Measurements from ENCODE around the gene OR2T1.
"Not testable (repeated sequence)": the region's sequence is repeated elsewhere in the genome, so short reads cannot be mapped to it uniquely, and the experiment has no call there.

The OR2T1 gene

GRCh38 chr1:248448409-248449074 lies 45.7 kb downstream of the OR2T1 start:
- H3K27ac Mint-ChIP-seq; H3K27me3 Mint-ChIP-seq; H3K4me1 Mint-ChIP-seq (ENCODE audit: low read depth); intact Hi-C loops (cut with micrococcal nuclease); H3K36me3 Mint-ChIP-seq (ENCODE audit: low read depth); H3K9me3 Mint-ChIP-seq; H3K4me3 Mint-ChIP-seq: not testable (repeated sequence)

DNA sequence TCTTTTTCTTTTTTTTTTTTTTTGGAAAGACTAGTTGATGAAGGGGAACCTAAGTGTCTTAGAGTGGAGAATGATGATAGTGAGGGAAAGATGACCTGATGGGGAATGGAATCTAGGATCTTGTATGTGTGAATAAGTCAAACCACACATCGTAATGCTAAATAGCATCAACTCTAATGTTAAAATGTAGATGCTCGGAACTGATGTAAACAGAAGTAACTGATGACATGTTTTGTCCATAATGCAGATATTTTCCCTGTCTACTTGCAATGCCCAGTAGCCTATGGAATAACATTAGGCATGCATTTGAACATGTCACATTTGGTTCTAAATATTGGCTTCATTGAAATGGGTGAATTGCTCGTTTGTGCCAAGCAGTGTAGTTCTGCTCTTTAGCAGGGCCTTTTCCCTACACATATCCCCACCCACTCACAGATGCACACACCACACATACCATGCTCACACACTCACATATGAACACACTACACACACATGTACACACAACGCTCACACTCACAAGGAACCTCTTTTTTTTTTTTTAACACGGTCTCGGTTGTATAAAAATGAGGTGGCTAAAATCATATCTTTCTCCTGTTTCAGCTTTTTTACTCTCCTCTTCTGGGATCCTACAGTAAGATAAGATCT lies 47.1 kb downstream of the OR2T1 start:
- H3K27me3 Mint-ChIP-seq; intact Hi-C loops (cut with micrococcal nuclease); H3K4me3 Mint-ChIP-seq; H3K36me3 Mint-ChIP-seq (ENCODE audit: low read depth); H3K4me1 Mint-ChIP-seq (ENCODE audit: low read depth); H3K9me3 Mint-ChIP-seq; H3K27ac Mint-ChIP-seq: not testable (repeated sequence)

DNA sequence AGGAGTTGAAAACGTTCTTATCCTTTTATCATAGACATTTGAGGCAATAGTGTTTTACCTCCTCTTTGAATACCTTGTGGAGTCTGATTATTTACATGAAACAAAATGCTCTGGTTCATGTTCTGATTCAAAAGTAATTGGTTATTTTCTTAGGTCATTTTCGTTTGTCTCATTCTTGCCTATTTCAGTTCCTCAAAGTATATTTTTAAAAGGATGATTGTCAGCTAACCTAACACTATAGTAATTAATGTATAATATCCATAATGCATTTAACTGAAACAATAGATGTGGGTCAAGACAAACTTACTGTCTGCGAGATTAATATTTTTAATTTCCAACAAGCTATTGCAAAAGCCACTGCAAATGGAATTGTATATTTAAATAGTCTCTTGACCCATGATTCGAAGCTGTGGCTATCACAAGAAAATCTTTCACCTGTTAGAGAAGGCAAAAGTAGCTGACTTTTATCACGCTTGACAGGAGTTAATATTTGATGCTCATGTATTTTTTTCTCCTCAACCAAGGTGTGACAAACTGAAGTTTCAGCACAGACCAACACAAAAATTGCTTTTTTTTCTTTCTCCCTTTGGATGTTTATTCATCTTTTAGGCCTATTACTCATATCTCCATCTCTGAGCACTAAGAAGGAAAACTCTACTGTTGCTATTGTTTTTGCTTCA lies 47.8 kb downstream of the OR2T1 start:
- H3K27me3 Mint-ChIP-seq; H3K36me3 Mint-ChIP-seq (ENCODE audit: low read depth); H3K4me3 Mint-ChIP-seq; H3K27ac Mint-ChIP-seq; intact Hi-C loops (cut with micrococcal nuclease); H3K4me1 Mint-ChIP-seq (ENCODE audit: low read depth); H3K9me3 Mint-ChIP-seq: not testable (repeated sequence)

DNA sequence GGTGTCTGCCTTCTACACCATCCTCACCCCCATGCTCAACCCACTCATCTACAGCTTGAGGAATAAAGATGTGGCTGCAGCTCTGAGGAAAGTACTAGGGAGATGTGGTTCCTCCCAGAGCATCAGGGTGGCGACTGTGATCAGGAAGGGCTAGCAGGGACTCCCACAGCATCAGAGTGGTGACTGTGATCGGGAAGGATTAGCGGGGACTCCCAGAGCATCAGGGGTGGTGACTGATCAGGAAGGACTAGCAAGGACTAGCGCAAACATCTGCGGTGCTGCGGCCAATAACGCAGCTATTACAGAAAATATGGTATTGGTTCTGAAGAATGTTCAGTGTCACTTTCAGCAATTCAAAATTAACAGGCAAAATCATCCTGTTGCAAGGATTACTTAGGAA lies 50.8 kb downstream of the OR2T1 start:
- not testable (repeated sequence) for H3K4me1 Mint-ChIP-seq (ENCODE audit: low read depth); H3K27me3 Mint-ChIP-seq; H3K9me3 Mint-ChIP-seq

DNA sequence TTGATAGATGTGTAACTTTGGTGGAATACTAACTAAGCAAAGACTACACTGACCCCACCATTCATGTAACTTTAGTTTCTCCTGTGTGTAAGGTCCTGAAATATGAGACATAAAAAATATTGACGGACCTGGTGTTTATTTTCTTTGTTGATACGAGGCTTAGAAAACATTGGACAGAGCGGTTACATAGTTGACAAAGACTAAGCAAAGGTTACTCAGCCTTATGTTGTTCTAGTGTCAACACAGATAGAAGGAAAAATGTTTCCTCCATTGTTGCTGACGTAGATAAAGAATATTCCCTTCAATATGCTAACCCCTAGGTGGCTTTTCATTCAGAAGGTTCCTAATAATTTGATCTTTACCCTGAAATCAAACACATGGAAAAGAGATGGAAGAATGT lies 52.2 kb downstream of the OR2T1 start:
- H3K4me3 Mint-ChIP-seq; H3K9me3 Mint-ChIP-seq; H3K36me3 Mint-ChIP-seq (ENCODE audit: low read depth); H3K4me1 Mint-ChIP-seq (ENCODE audit: low read depth); intact Hi-C loops (cut with micrococcal nuclease); H3K27ac Mint-ChIP-seq; H3K27me3 Mint-ChIP-seq: not testable (repeated sequence)

More for the DNA sequence above, 50.8 kb downstream of the OR2T1 start:
- H3K4me3 Mint-ChIP-seq; intact Hi-C loops (cut with micrococcal nuclease); H3K36me3 Mint-ChIP-seq (ENCODE audit: low read depth); H3K27ac Mint-ChIP-seq: not testable (repeated sequence)

DNA sequence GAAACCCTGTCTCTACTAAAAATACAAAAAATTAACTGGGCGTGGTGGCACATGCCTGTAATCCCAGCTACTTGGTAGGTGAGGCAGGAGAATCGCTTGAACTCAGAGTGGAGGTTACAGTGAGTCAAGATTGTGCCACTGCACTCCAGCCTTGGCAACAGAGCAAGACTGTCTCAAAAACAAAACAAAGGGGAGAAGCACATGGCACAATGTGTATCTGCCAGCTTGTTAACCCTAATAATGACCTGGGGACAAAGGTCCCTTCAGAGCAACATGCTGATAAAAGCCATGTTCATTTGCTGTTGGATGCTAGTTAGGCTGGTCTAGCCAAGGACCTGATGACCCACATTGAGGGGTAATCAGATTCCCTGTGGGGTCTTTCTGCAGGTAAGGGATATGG lies 53.8 kb downstream of the OR2T1 start:
- H3K4me1 Mint-ChIP-seq (ENCODE audit: low read depth); H3K36me3 Mint-ChIP-seq (ENCODE audit: low read depth); H3K4me3 Mint-ChIP-seq; intact Hi-C loops (cut with micrococcal nuclease); H3K27me3 Mint-ChIP-seq; H3K27ac Mint-ChIP-seq; H3K9me3 Mint-ChIP-seq: not testable (repeated sequence)
